ENCODE results near the gene SMC6.

The SMC6 gene

DNA sequence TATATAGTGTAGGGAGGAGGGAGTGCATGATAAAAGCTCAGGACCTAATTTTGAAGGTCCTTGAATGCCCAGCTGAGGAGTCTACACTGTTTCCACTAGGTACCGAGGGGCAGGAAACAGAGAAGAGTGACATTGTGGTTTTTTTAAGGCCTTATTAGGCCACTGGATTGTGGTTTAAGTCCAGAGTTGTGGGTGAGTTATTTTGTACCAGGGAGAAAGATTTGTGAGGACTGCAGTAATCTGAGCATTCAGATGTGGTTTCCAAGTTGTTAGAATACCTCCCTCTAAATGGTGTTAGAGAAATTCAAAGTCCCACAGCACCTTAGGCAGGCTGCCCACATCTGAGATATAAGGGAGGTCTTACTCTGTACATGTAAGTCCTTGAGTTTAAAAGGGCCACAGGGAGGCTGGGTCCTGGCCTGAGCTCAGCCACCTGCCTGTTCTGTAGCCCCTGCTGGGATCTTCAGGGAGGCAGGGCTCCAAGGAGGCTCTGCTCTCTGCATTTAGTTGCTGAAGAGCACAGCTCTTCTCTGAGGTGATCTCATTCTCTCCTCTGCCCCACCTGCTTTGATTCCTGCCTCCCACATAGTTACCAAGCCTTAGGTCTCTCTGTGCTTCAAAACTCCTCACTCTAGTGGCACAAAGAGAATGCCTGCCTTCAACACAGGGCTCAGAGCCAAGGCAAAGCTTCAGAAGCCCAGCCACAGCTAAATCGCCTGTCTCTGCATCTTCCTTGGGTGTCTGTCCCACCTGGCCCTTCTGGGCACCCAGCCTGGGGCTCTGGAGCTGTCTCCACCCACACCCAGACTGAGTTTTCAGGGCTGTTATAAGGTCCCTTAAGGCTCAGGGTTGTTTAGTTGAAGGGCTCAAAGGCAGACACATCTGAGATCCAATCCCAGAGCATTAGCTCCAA lies 125.0 kb downstream of the SMC6 start:
- peaks cover 16% of the 10 kb centered on the region; the same call in 1 of the 2 replicates for H3K9me3 ChIP-seq (ENCODE audit: insufficient read depth, low read length)
- H3K4me1 ChIP-seq (ENCODE audit: insufficient read depth, insufficient read length) = no peaks in the 10 kb centered on the region
- no peaks in the 10 kb centered on the region for H3K36me3 ChIP-seq (ENCODE audit: insufficient read depth, insufficient read length, low read length)
- DNase-seq (ENCODE audit: low read depth, low spot score) = no peak
- no peak overlapping the region for H3K9ac ChIP-seq (ENCODE audit: insufficient read length, low read depth)
- H3K4me3 ChIP-seq (ENCODE audit: insufficient read length, low read depth) = no peak overlapping the region
- no peaks in the 10 kb centered on the region for H3K27me3 ChIP-seq (ENCODE audit: insufficient read depth, insufficient read length)
- TF ChIP-seq YY1 (IDR thresholded peaks at IDR 0.05; ENCODE audit: insufficient read depth, insufficient read length) (no peak), SUZ12 (IDR thresholded peaks at IDR 0.05; ENCODE audit: extremely low read depth, insufficient read depth, insufficient read length) (no peak), ZNF274 (IDR thresholded peaks at IDR 0.05; ENCODE audit: low read depth, low read length) (no peak)

GRCh38 chr2:17627434-17627833 lies 126.2 kb downstream of the SMC6 start:
- Histone ChIP-seq H3K4me3 (ENCODE audit: insufficient read length, low read depth) (no peak overlapping the region), H3K36me3 (ENCODE audit: insufficient read depth, insufficient read length, low read length) (no peaks in the 10 kb centered on the region), H3K4me1 (ENCODE audit: insufficient read depth, insufficient read length) (no peaks in the 10 kb centered on the region), H3K27me3 (ENCODE audit: insufficient read depth, insufficient read length) (no peaks in the 10 kb centered on the region), H3K9me3 (ENCODE audit: insufficient read depth, low read length) (peaks cover 16% of the 10 kb centered on the region; the same call in 1 of the 2 replicates), H3K9ac (ENCODE audit: insufficient read length, low read depth) (no peak overlapping the region)
- DNase-seq (ENCODE audit: low read depth, low spot score) = no peak
- TF ChIP-seq ZNF274 (IDR thresholded peaks at IDR 0.05; ENCODE audit: low read depth, low read length) (no peak), YY1 (IDR thresholded peaks at IDR 0.05; ENCODE audit: insufficient read depth, insufficient read length) (no peak), SUZ12 (IDR thresholded peaks at IDR 0.05; ENCODE audit: extremely low read depth, insufficient read depth, insufficient read length) (no peak)

GRCh38 chr2:17626986-17627385 lies 126.6 kb downstream of the SMC6 start:
- Histone ChIP-seq H3K27me3 (ENCODE audit: insufficient read depth, insufficient read length) (no peaks in the 10 kb centered on the region), H3K4me3 (ENCODE audit: insufficient read length, low read depth) (no peak overlapping the region), H3K9ac (ENCODE audit: insufficient read length, low read depth) (no peak overlapping the region), H3K9me3 (ENCODE audit: insufficient read depth, low read length) (peaks cover 16% of the 10 kb centered on the region; the same call in 1 of the 2 replicates), H3K4me1 (ENCODE audit: insufficient read depth, insufficient read length) (no peaks in the 10 kb centered on the region), H3K36me3 (ENCODE audit: insufficient read depth, insufficient read length, low read length) (no peaks in the 10 kb centered on the region)
- DNase-seq (ENCODE audit: low read depth, low spot score) = no peak
- TF ChIP-seq YY1 (IDR thresholded peaks at IDR 0.05; ENCODE audit: insufficient read depth, insufficient read length) = no peak
- no peak for TF ChIP-seq ZNF274 (IDR thresholded peaks at IDR 0.05; ENCODE audit: low read depth, low read length)
- no peak for TF ChIP-seq SUZ12 (IDR thresholded peaks at IDR 0.05; ENCODE audit: extremely low read depth, insufficient read depth, insufficient read length)

- TF ChIP-seq ZNF274 (IDR thresholded peaks at IDR 0.05; ENCODE audit: low read depth, low read length) = no peak
- TF ChIP-seq SUZ12 (IDR thresholded peaks at IDR 0.05; ENCODE audit: extremely low read depth, insufficient read depth, insufficient read length) = no peak
- no peak for TF ChIP-seq YY1 (IDR thresholded peaks at IDR 0.05; ENCODE audit: insufficient read depth, insufficient read length)
- no peak overlapping the region for H3K4me3 ChIP-seq (ENCODE audit: insufficient read length, low read depth)
- H3K36me3 ChIP-seq (ENCODE audit: insufficient read depth, insufficient read length, low read length) = no peaks in the 10 kb centered on the region
- H3K4me1 ChIP-seq (ENCODE audit: insufficient read depth, insufficient read length) = no peaks in the 10 kb centered on the region
- H3K27me3 ChIP-seq (ENCODE audit: insufficient read depth, insufficient read length) = no peaks in the 10 kb centered on the region
- no peak for DNase-seq (ENCODE audit: low read depth, low spot score)
- H3K9me3 ChIP-seq (ENCODE audit: insufficient read depth, low read length) = peaks cover 16% of the 10 kb centered on the region; the same call in 1 of the 2 replicates
- no peak overlapping the region for H3K9ac ChIP-seq (ENCODE audit: insufficient read length, low read depth)
Measured at GRCh38 chr2:17625446-17625845, 128.2 kb downstream of the SMC6 start.

DNA sequence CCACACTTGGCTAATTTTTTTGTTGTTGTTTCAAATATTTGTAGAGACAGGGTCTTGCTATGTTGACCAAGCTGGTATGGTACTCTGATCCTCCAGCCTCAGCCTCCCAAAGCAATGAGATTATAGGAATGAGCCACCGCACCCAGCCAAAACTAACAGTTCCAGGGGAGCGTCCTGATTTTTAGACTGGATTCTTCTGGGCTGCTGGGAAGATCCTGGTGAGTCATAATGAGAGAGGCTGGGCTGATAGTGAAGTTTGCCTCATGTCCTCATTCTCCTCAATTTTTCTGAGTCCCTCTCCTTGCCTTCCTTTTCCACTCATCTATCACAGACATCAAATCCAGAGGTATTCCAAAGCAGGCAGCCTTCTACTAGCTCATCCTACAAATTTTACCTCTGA lies 131.8 kb downstream of the SMC6 start:
- Histone ChIP-seq H3K9ac (ENCODE audit: insufficient read length, low read depth) (no peak overlapping the region), H3K36me3 (ENCODE audit: insufficient read depth, insufficient read length, low read length) (no peaks in the 10 kb centered on the region), H3K4me3 (ENCODE audit: insufficient read length, low read depth) (no peak overlapping the region), H3K9me3 (ENCODE audit: insufficient read depth, low read length) (peaks cover 4% of the 10 kb centered on the region; the same call in 1 of the 2 replicates), H3K4me1 (ENCODE audit: insufficient read depth, insufficient read length) (no peaks in the 10 kb centered on the region), H3K27me3 (ENCODE audit: insufficient read depth, insufficient read length) (no peaks in the 10 kb centered on the region)
- no peak for DNase-seq (ENCODE audit: low read depth, low spot score)
- TF ChIP-seq SUZ12 (IDR thresholded peaks at IDR 0.05; ENCODE audit: extremely low read depth, insufficient read depth, insufficient read length) = no peak
- TF ChIP-seq YY1 (IDR thresholded peaks at IDR 0.05; ENCODE audit: insufficient read depth, insufficient read length) = no peak
- TF ChIP-seq ZNF274 (IDR thresholded peaks at IDR 0.05; ENCODE audit: low read depth, low read length) = no peak

DNA sequence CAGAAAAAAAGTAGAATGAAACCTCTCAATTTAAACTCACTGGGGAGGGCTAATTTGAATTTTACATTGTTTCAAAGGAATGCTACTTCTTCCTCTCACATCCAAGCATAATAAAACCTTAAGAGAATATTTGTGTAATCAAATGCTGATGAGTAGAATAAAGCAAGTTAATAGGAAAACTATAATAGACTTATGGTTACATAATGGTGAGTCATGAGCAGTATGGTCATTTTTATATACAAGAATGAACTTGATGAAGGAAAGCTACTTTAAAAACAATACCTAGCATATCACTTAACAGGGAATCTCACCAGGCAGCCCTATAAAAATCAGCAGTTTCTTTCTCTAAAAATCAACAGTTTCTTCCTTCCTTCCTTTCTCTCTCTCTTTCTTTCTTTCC lies 132.8 kb downstream of the SMC6 start:
- H3K9ac ChIP-seq (ENCODE audit: insufficient read length, low read depth) = no peak overlapping the region
- peaks cover 4% of the 10 kb centered on the region; the same call in 1 of the 2 replicates for H3K9me3 ChIP-seq (ENCODE audit: insufficient read depth, low read length)
- no peaks in the 10 kb centered on the region for H3K27me3 ChIP-seq (ENCODE audit: insufficient read depth, insufficient read length)
- no peaks in the 10 kb centered on the region for H3K36me3 ChIP-seq (ENCODE audit: insufficient read depth, insufficient read length, low read length)
- no peak for DNase-seq (ENCODE audit: low read depth, low spot score)
- no peaks in the 10 kb centered on the region for H3K4me1 ChIP-seq (ENCODE audit: insufficient read depth, insufficient read length)
- H3K4me3 ChIP-seq (ENCODE audit: insufficient read length, low read depth) = no peak overlapping the region
- no peak for TF ChIP-seq SUZ12 (IDR thresholded peaks at IDR 0.05; ENCODE audit: extremely low read depth, insufficient read depth, insufficient read length)
- no peak for TF ChIP-seq ZNF274 (IDR thresholded peaks at IDR 0.05; ENCODE audit: low read depth, low read length)
- no peak for TF ChIP-seq YY1 (IDR thresholded peaks at IDR 0.05; ENCODE audit: insufficient read depth, insufficient read length)

- Histone ChIP-seq H3K9ac (ENCODE audit: insufficient read length, low read depth) (no peak overlapping the region), H3K4me3 (ENCODE audit: insufficient read length, low read depth) (no peak overlapping the region), H3K27me3 (ENCODE audit: insufficient read depth, insufficient read length) (no peaks in the 10 kb centered on the region), H3K36me3 (ENCODE audit: insufficient read depth, insufficient read length, low read length) (no peaks in the 10 kb centered on the region), H3K9me3 (ENCODE audit: insufficient read depth, low read length) (peaks cover 4% of the 10 kb centered on the region; the same call in 1 of the 2 replicates), H3K4me1 (ENCODE audit: insufficient read depth, insufficient read length) (no peaks in the 10 kb centered on the region)
- DNase-seq (ENCODE audit: low read depth, low spot score) = no peak
- TF ChIP-seq ZNF274 (IDR thresholded peaks at IDR 0.05; ENCODE audit: low read depth, low read length) (no peak), YY1 (IDR thresholded peaks at IDR 0.05; ENCODE audit: insufficient read depth, insufficient read length) (no peak), SUZ12 (IDR thresholded peaks at IDR 0.05; ENCODE audit: extremely low read depth, insufficient read depth, insufficient read length) (no peak)
Measured at GRCh38 chr2:17620280-17620679, 133.3 kb downstream of the SMC6 start.
